Measurements from ENCODE around the gene STUB1.

The STUB1 gene

GRCh38 chr16:723695-724094 is 43.5 kb downstream of the STUB1 start:
- in situ Hi-C loops (cut with MboI; ENCODE audit: low sequenced_read_pairs, unreplicated experiment), result no loop called here
- no peak for DNase-seq (ENCODE audit: low spot score)
- TF ChIP-seq CTCF (IDR thresholded peaks at IDR 0.05; ENCODE audit: borderline replicate concordance, control extremely low read depth, extremely low read depth, insufficient read depth, missing control alignments), result no peak

- TF ChIP-seq CTCF (IDR thresholded peaks at IDR 0.05; ENCODE audit: borderline replicate concordance, control extremely low read depth, extremely low read depth, insufficient read depth, missing control alignments), result no peak
- no peak for DNase-seq (ENCODE audit: low spot score)
- in situ Hi-C loops (cut with MboI; ENCODE audit: low sequenced_read_pairs, unreplicated experiment), result no loop called here
Measured at GRCh38 chr16:724188-725040, 44.2 kb downstream of the STUB1 start.

GRCh38 chr16:725041-725376 is 44.8 kb downstream of the STUB1 start:
- no peak for TF ChIP-seq CTCF (IDR thresholded peaks at IDR 0.05; ENCODE audit: borderline replicate concordance, control extremely low read depth, extremely low read depth, insufficient read depth, missing control alignments)
- in situ Hi-C loops (cut with MboI; ENCODE audit: low sequenced_read_pairs, unreplicated experiment), result no loop called here
- DNase-seq (ENCODE audit: low spot score), result no peak

DNA sequence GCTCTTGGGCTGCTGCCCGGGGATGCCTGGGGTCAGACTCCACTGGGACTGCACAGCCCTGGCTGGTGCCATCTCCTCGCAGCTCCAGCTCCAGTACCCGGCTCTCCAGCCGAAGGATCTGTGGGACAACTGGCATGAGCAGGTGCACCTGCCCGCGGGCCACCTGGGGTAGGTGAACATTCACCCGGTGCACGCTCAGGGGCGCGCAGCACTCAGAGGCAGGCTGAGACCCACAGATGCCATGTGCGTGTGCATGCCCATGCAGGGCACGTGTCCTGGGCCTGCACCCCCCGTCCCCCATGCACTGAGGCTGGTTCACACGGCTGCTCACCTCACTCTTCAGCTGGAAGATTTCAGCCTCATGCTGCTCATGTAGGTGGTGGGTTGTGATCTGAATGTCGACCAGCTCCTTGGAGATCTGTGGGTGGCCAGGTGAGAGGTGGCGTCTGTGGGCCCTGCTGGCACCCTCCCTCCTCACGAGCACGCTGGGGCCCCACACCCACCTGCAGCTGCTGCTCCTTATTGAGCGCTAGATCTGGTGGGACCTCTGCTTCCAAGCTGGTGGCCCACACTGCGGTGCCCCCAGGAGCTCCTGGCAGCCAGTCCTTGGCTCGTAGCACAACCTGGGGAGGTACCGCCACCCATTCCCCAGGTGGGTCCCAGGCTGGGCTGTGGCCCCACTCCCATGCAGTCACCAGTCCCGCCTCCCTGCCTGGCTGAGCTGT is 45.4 kb downstream of the STUB1 start:
- no peak for DNase-seq (ENCODE audit: low spot score)
- in situ Hi-C loops (cut with MboI; ENCODE audit: low sequenced_read_pairs, unreplicated experiment), result no loop called here
- no peak for TF ChIP-seq CTCF (IDR thresholded peaks at IDR 0.05; ENCODE audit: borderline replicate concordance, control extremely low read depth, extremely low read depth, insufficient read depth, missing control alignments)

- no peak for TF ChIP-seq CTCF (IDR thresholded peaks at IDR 0.05; ENCODE audit: borderline replicate concordance, control extremely low read depth, extremely low read depth, insufficient read depth, missing control alignments)
- in situ Hi-C loops (cut with MboI; ENCODE audit: low sequenced_read_pairs, unreplicated experiment), result no loop called here
- DNase-seq (ENCODE audit: low spot score), result no peak
Measured at GRCh38 chr16:726188-726437, 45.9 kb downstream of the STUB1 start.

- no peak for TF ChIP-seq CTCF (IDR thresholded peaks at IDR 0.05; ENCODE audit: borderline replicate concordance, control extremely low read depth, extremely low read depth, insufficient read depth, missing control alignments)
- peak; percentile 85 for DNase-seq (ENCODE audit: low spot score)
- in situ Hi-C loops (cut with MboI; ENCODE audit: low sequenced_read_pairs, unreplicated experiment), result no loop called here
Measured at GRCh38 chr16:726438-727290, 46.5 kb downstream of the STUB1 start, which contains the start of the genes CCDC78 and HAGHL. Gene CCDC78 (minus strand): TSS chr16:726443. CDS start chr16:726367, 76 bp downstream. Gene HAGHL (plus strand): TSS chr16:727106. CDS start chr16:727510, 404 bp downstream.
